ENCODE results near the gene PCDH9.

GRCh38 chr13:66468656-66469055, 761.5 kb downstream of the PCDH9 start:
- no peak for TF ChIP-seq ERF (CRISPR knock-in tag; IDR thresholded peaks at IDR 0.05)
- TF ChIP-seq TAF15 (IDR thresholded peaks at IDR 0.05; ENCODE audit: low read depth, low read length, poor library complexity, severe bottlenecking), result no peak
- no peak for TF ChIP-seq NFIC (IDR thresholded peaks at IDR 0.05; ENCODE audit: low read length)
- TF ChIP-seq PITX1 (CRISPR knock-in tag; IDR thresholded peaks at IDR 0.05), result no peak
